Upper lobe of right lung (tissue), 1 donor: Measurements from ENCODE around the gene RAB11FIP5. TPM values are rescaled to one million over a fixed set of nuclear protein-coding genes. Genes with fewer than 3 reads are reported as not detected.

Experiments
- ATAC-seq: fragments of 200-7000 bp; cut with Tn5 transposase; one replicate; pipeline ENCODE4 v1.9.1; 2020; ENCODE audit warnings: mild to moderate bottlenecking, moderate library complexity
- DNase-seq: peaks from one replicate; pipeline ENCODE4 v3.0.0-alpha.2; 2020
- H3K27ac ChIP-seq: fragments of 200-600 bp; one replicate; pipeline ENCODE4 v1.8.0; 2022
- H3K27me3 ChIP-seq: fragments of 200-600 bp; one replicate; pipeline ENCODE4 v1.8.0; 2022; ENCODE audit warnings: mild to moderate bottlenecking
- H3K36me3 ChIP-seq: fragments of 200-600 bp; one replicate; pipeline ENCODE4 v1.8.0; 2022
- H3K4me1 ChIP-seq: fragments of 200-600 bp; one replicate; pipeline ENCODE4 v1.8.0; 2022
- H3K4me3 ChIP-seq: fragments of 200-600 bp; one replicate; pipeline ENCODE4 v1.8.0; 2022; ENCODE audit warnings: mild to moderate bottlenecking
- H3K9me3 ChIP-seq: fragments of 200-600 bp; one replicate; pipeline ENCODE4 v1.8.0; 2022
- CTCF ChIP-seq: fragments of 200-600 bp; IDR thresholded peaks from one replicate; pipeline ENCODE4 v1.8.0; 2022; ENCODE audit warnings: antibody characterized with exemption
- intact Hi-C: fragments of 100-400 bp; cut with DNase I; formaldehyde crosslinking; loops from one replicate; pipeline ENCODE4 v1.11.0; 2022
- total RNA-seq: library from RNA; stranded (reverse); fragmentation: NEBNext Ultra II Directional; extraction: Animal tissue kit (Norgen Biotek cat#: 25700); gene quantifications from one replicate; pipeline ENCODE4 v1.2.1, GENCODE V29; 2021
- donor health status: DM: no; HTN: yes; CAD: no; lungs with severe emphysema.

Gene RAB11FIP5
- total RNA-seq, 1 donor from 2014 or later: 28.8 TPM

- Histone ChIP-seq H3K4me1 (no peaks in the 10 kb centered on the region), H3K4me3 (no peak overlapping the region), H3K9me3 (peaks cover 4% of the 10 kb centered on the region), H3K36me3 (peaks cover 11% of the 10 kb centered on the region), H3K27me3 (no peaks in the 10 kb centered on the region), H3K27ac (no peak overlapping the region)
- TF ChIP-seq CTCF: no peak
- intact Hi-C loops: no loop called here
- DNase-seq: no peak
- no peak for ATAC-seq
Observed at GRCh38 chr2:73053316-73054114, 59.2 kb downstream of the RAB11FIP5 start.

DNA sequence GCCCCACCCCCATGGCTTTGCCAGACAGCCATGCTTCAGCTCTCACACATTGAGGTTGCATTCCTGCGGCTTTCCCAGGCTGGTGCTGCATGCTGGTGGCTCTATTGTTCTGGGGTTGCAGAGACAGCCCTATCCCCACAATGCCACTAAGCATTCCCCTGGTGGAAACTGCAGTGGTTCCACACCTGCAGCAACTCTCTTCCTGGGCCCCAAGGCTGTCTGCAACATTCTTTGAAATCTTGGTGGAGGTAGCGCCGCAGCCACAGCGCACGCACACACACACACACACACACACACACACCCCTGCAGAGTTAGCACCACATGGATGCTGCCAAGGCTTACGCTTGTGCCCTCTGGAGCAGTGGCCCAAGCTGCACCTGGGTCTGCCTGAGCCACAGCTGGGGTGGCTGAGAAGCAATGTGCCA lies 62.6 kb downstream of the RAB11FIP5 start:
- Histone ChIP-seq H3K36me3 (no peaks in the 10 kb centered on the region), H3K9me3 (no peaks in the 10 kb centered on the region), H3K4me1 (no peaks in the 10 kb centered on the region), H3K4me3 (no peak overlapping the region), H3K27ac (no peak overlapping the region), H3K27me3 (no peaks in the 10 kb centered on the region)
- ATAC-seq (no peak), DNase-seq (no peak)
- intact Hi-C loops: no loop called here
- TF ChIP-seq CTCF: no peak

GRCh38 chr2:73043929-73044832 lies 68.6 kb downstream of the RAB11FIP5 start:
- Histone ChIP-seq H3K4me3 (no peak overlapping the region), H3K27ac (no peak overlapping the region), H3K27me3 (no peaks in the 10 kb centered on the region), H3K9me3 (no peaks in the 10 kb centered on the region), H3K4me1 (no peaks in the 10 kb centered on the region), H3K36me3 (no peaks in the 10 kb centered on the region)
- no peak for DNase-seq
- intact Hi-C loops: no loop called here
- ATAC-seq: peak; percentile 42
- TF ChIP-seq CTCF: no peak

DNA sequence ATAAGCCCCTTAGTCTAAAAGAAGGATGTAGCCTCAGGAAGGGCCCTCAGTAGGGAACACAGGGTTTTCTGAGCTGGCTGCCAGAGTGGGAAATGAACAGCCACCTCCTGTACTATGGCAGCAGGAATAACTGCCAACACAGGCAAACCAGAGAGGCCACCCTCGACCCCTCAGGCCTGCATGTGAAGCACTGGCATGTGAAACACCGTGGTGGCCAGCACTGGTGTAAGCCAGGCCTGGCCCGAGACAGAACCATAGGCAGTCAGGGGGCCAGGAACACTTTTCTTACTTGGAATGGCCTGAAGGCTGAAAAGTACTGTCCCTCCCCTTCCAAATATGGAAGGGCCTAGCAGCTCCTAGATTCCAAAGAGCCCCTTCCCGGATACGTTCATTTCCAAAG lies 69.5 kb downstream of the RAB11FIP5 start:
- no peak for DNase-seq
- H3K27ac ChIP-seq: no peak overlapping the region
- H3K27me3 ChIP-seq: no peaks in the 10 kb centered on the region
- no peak for ATAC-seq
- H3K4me1 ChIP-seq: no peaks in the 10 kb centered on the region
- no peak overlapping the region for H3K4me3 ChIP-seq
- no peak for TF ChIP-seq CTCF
- intact Hi-C loops: no loop called here
- H3K36me3 ChIP-seq: no peaks in the 10 kb centered on the region
- H3K9me3 ChIP-seq: no peaks in the 10 kb centered on the region

- H3K4me1 ChIP-seq: no peaks in the 10 kb centered on the region
- no peaks in the 10 kb centered on the region for H3K36me3 ChIP-seq
- no peak overlapping the region for H3K27ac ChIP-seq
- no peak for ATAC-seq
- TF ChIP-seq CTCF: no peak
- H3K9me3 ChIP-seq: no peaks in the 10 kb centered on the region
- H3K27me3 ChIP-seq: no peaks in the 10 kb centered on the region
- H3K4me3 ChIP-seq: no peak overlapping the region
- DNase-seq: no peak
- intact Hi-C loops: no loop called here
Observed at GRCh38 chr2:73037947-73038585, 74.7 kb downstream of the RAB11FIP5 start.
